ENCODE results near the gene IL27RA.
A peak's percentile ranks its signal among the peaks of the same experiment; 100 is the strongest.
"Not testable (repeated sequence)": the region's sequence is repeated elsewhere in the genome, so short reads cannot be mapped to it uniquely, and the experiment has no call there.

IL27RA gene

GRCh38 chr19:14015524-14016035, 16.0 kb upstream of the IL27RA start:
- no peak overlapping the region for H3K27ac ChIP-seq
- no peak for TF ChIP-seq EZH2 (IDR thresholded peaks at IDR 0.05)
- no peak for TF ChIP-seq FOXP2 (optimal IDR thresholded peaks at IDR 0.05; ENCODE audit: control extremely low read depth, extremely low read length, insufficient read depth)
- no peak for TF ChIP-seq POLR2AphosphoS5 (IDR thresholded peaks at IDR 0.05; ENCODE audit: borderline replicate concordance, low read depth, low read length)
- DNase-seq (ENCODE audit: low read depth, low spot score), result no peak
- H3K4me3 ChIP-seq, result no peak overlapping the region
- no peak overlapping the region for H3K9ac ChIP-seq (ENCODE audit: insufficient read length)
- no peaks in the 10 kb centered on the region for H3K9me3 ChIP-seq (ENCODE audit: low read depth, low read length)
- H3K36me3 ChIP-seq (ENCODE audit: insufficient read depth, low read length), result no peaks in the 10 kb centered on the region

GRCh38 chr19:14019100-14019499, 12.5 kb upstream of the IL27RA start:
- TF ChIP-seq EZH2 (IDR thresholded peaks at IDR 0.05) (no peak), POLR2AphosphoS5 (IDR thresholded peaks at IDR 0.05; ENCODE audit: borderline replicate concordance, low read depth, low read length) (no peak), FOXP2 (optimal IDR thresholded peaks at IDR 0.05; ENCODE audit: control extremely low read depth, extremely low read length, insufficient read depth) (no peak)
- Histone ChIP-seq H3K27ac (0 out of 2 replicates have a peak overlapping the region, but pooled peaks have one; percentile 31), H3K36me3 (ENCODE audit: insufficient read depth, low read length) (no peaks in the 10 kb centered on the region), H3K4me3 (no peak overlapping the region), H3K9me3 (ENCODE audit: low read depth, low read length) (no peaks in the 10 kb centered on the region), H3K9ac (ENCODE audit: insufficient read length) (no peak overlapping the region)
- DNase-seq (ENCODE audit: low read depth, low spot score), result no peak

GRCh38 chr19:14019739-14020138, 11.8 kb upstream of the IL27RA start:
- not testable (repeated sequence) for H3K36me3 ChIP-seq (ENCODE audit: insufficient read depth, low read length); H3K4me3 ChIP-seq; H3K27ac ChIP-seq; DNase-seq (ENCODE audit: low read depth, low spot score); H3K9me3 ChIP-seq (ENCODE audit: low read depth, low read length); H3K9ac ChIP-seq (ENCODE audit: insufficient read length)

- Histone ChIP-seq H3K9ac (ENCODE audit: insufficient read length) (no peak overlapping the region), H3K27ac (no peak overlapping the region), H3K4me3 (no peak overlapping the region), H3K36me3 (ENCODE audit: insufficient read depth, low read length) (no peaks in the 10 kb centered on the region), H3K9me3 (ENCODE audit: low read depth, low read length) (no peaks in the 10 kb centered on the region)
- DNase-seq (ENCODE audit: low read depth, low spot score), result no peak
- TF ChIP-seq EZH2 (IDR thresholded peaks at IDR 0.05) (no peak), POLR2AphosphoS5 (IDR thresholded peaks at IDR 0.05; ENCODE audit: borderline replicate concordance, low read depth, low read length) (no peak)
These were observed 10.1 kb upstream of the IL27RA start for GRCh38 chr19:14021474-14021873.

- DNase-seq (ENCODE audit: low read depth, low spot score), result no peak
- no peak overlapping the region for H3K4me3 ChIP-seq
These were observed 9.1 kb upstream of the IL27RA start for GRCh38 chr19:14022469-14022868.

GRCh38 chr19:14023404-14024235, 7.9 kb upstream of the IL27RA start:
- Histone ChIP-seq H3K4me3 (no peak overlapping the region), H3K9ac (ENCODE audit: insufficient read length) (no peak overlapping the region), H3K36me3 (ENCODE audit: insufficient read depth, low read length) (no peaks in the 10 kb centered on the region), H3K27ac (no peak overlapping the region), H3K9me3 (ENCODE audit: low read depth, low read length) (no peaks in the 10 kb centered on the region)
- TF ChIP-seq POLR2AphosphoS5 (IDR thresholded peaks at IDR 0.05; ENCODE audit: borderline replicate concordance, low read depth, low read length) (no peak), FOXP2 (optimal IDR thresholded peaks at IDR 0.05; ENCODE audit: control extremely low read depth, extremely low read length, insufficient read depth) (no peak)
- no peak for DNase-seq (ENCODE audit: low read depth, low spot score)

More at GRCh38 chr19:14022469-14022868, 9.1 kb upstream of the IL27RA start:
- Histone ChIP-seq H3K9me3 (ENCODE audit: low read depth, low read length) (no peaks in the 10 kb centered on the region), H3K36me3 (ENCODE audit: insufficient read depth, low read length) (no peaks in the 10 kb centered on the region), H3K27ac (no peak overlapping the region), H3K9ac (ENCODE audit: insufficient read length) (no peak overlapping the region)
- TF ChIP-seq EZH2 (IDR thresholded peaks at IDR 0.05), result no peak
- TF ChIP-seq POLR2AphosphoS5 (IDR thresholded peaks at IDR 0.05; ENCODE audit: borderline replicate concordance, low read depth, low read length), result no peak
- TF ChIP-seq FOXP2 (optimal IDR thresholded peaks at IDR 0.05; ENCODE audit: control extremely low read depth, extremely low read length, insufficient read depth), result no peak

DNA sequence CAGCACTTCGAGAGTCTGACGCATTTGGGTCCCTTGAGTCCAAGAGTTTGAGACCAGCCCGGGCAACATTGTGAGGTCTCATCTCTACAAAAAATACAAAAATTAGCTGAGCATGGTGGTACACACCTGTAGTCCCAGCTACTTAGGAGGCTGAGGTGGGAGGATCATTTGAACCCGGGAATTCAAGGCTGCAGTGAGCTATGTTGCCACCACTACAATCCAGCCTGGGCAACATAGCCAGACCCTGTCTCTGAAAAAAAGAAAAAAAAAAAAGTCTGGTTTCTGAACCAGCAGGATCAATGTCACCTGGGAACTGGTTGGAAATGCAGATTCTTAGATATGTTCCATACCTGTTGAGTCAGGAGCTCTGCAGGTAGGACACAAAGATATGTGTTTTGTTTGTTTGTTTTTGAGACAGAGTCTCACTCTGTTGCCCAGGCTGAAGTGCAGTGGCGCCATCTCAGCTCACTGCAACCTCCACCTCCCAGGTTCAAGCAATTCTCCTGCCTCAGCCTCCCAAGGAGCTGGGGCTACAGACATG, 4.8 kb upstream of the IL27RA start:
- H3K36me3 ChIP-seq (ENCODE audit: insufficient read depth, low read length); H3K4me3 ChIP-seq; DNase-seq (ENCODE audit: low read depth, low spot score); H3K27ac ChIP-seq; H3K9ac ChIP-seq (ENCODE audit: insufficient read length); H3K9me3 ChIP-seq (ENCODE audit: low read depth, low read length): not testable (repeated sequence)

GRCh38 chr19:14027856-14028450, 3.6 kb upstream of the IL27RA start, which contains the start of gene RLN3:
Gene RLN3, plus strand, starts transcription at chr19:14028148. Its CDS starts 57 bp downstream, at chr19:14028205.
- TF ChIP-seq POLR2AphosphoS5 (IDR thresholded peaks at IDR 0.05; ENCODE audit: borderline replicate concordance, low read depth, low read length), result no peak
- no peak for TF ChIP-seq EZH2 (IDR thresholded peaks at IDR 0.05)
- TF ChIP-seq FOXP2 (optimal IDR thresholded peaks at IDR 0.05; ENCODE audit: control extremely low read depth, extremely low read length, insufficient read depth), result no peak
- Histone ChIP-seq H3K4me3 (no peak within 1 kb of the TSS), H3K36me3 (ENCODE audit: insufficient read depth, low read length) (no peaks in the 10 kb centered on the region), H3K9me3 (ENCODE audit: low read depth, low read length) (no peaks in the 10 kb centered on the region), H3K27ac (no peak within 1 kb of the TSS), H3K9ac (ENCODE audit: insufficient read length) (no peak within 1 kb of the TSS)
- no peak for DNase-seq (ENCODE audit: low read depth, low spot score)
